Measurements from ENCODE around the gene GPC3. TPM values are rescaled to one million over a fixed set of nuclear protein-coding genes. Genes with fewer than 3 reads are reported as not detected.
"Not testable (repeated sequence)": the region's sequence is repeated elsewhere in the genome, so short reads cannot be mapped to it uniquely, and the experiment has no call there.

The GPC3 gene
- total RNA-seq, 4 donors from 2014 or later, result 0.82 to 4.9 (median 1.8) TPM

GRCh38 chrX:133995759-133996158 is 10.4 kb upstream of the GPC3 start:
- no peak for DNase-seq
- in situ Hi-C loops (cut with MboI; ENCODE audit: low pct_ligation_motif_present in 1 of 4, low pct_unique_long_range_greater_than_20kb in 1 of 4, low sequenced_read_pairs in 3 of 4), result no loop called here
- no peak for TF ChIP-seq CTCF (IDR thresholded peaks at IDR 0.05)
- no peak for TF ChIP-seq POLR2A (IDR thresholded peaks at IDR 0.05)
- TF ChIP-seq POLR2AphosphoS5 (IDR thresholded peaks at IDR 0.05), result no peak
- TF ChIP-seq EP300 (IDR thresholded peaks at IDR 0.05; ENCODE audit: low read depth), result no peak

GRCh38 chrX:133994576-133994975 is 9.2 kb upstream of the GPC3 start:
- Histone ChIP-seq H3K4me1 (no peaks in the 10 kb centered on the region), H3K9me3 (no peaks in the 10 kb centered on the region), H3K36me3 (no peaks in the 10 kb centered on the region), H3K4me3 (no peak overlapping the region), H3K27me3 (no peaks in the 10 kb centered on the region), H3K27ac (no peak overlapping the region)
- 60 to 71% methylated on average over 1 to 2 of the region's 2 CpGs for WGBS, 2 donors (ENCODE audit: low coverage in 1 of 2)
- DNase-seq, result no peak
- in situ Hi-C loops (cut with MboI; ENCODE audit: low pct_ligation_motif_present in 1 of 4, low pct_unique_long_range_greater_than_20kb in 1 of 4, low sequenced_read_pairs in 3 of 4) (no loop called here), intact Hi-C loops (cut with DNase I; ENCODE audit: low total_unique reads) (no loop called here)
- TF ChIP-seq POLR2A (IDR thresholded peaks at IDR 0.05) (no peak), EP300 (IDR thresholded peaks at IDR 0.05; ENCODE audit: low read depth) (no peak), POLR2AphosphoS5 (IDR thresholded peaks at IDR 0.05) (no peak), CTCF (IDR thresholded peaks at IDR 0.05) (no peak)

More at GRCh38 chrX:133995759-133996158, 10.4 kb upstream of the GPC3 start:
- no peaks in the 10 kb centered on the region for H3K9me3 ChIP-seq
- no peak overlapping the region for H3K27ac ChIP-seq
- no peaks in the 10 kb centered on the region for H3K27me3 ChIP-seq
- no peak overlapping the region for H3K4me3 ChIP-seq
- no peaks in the 10 kb centered on the region for H3K36me3 ChIP-seq
- H3K4me1 ChIP-seq, result no peaks in the 10 kb centered on the region
- intact Hi-C loops (cut with DNase I; ENCODE audit: low total_unique reads), result no loop called here

- WGBS, 2 donors (ENCODE audit: low coverage in 1 of 2), result 58 to 69% methylated on average over 2 to 4 of the region's 4 CpGs
Observed at GRCh38 chrX:133992882-133993281, 7.5 kb upstream of the GPC3 start.

GRCh38 chrX:133991814-133992213 is 6.4 kb upstream of the GPC3 start:
- no peak overlapping the region for H3K27ac ChIP-seq
- no peaks in the 10 kb centered on the region for H3K9me3 ChIP-seq
- H3K36me3 ChIP-seq, result no peaks in the 10 kb centered on the region
- no peaks in the 10 kb centered on the region for H3K27me3 ChIP-seq
- no peak for DNase-seq
- no peak overlapping the region for H3K4me3 ChIP-seq
- in situ Hi-C loops (cut with MboI; ENCODE audit: low pct_ligation_motif_present in 1 of 4, low pct_unique_long_range_greater_than_20kb in 1 of 4, low sequenced_read_pairs in 3 of 4) (no loop called here), intact Hi-C loops (cut with DNase I; ENCODE audit: low total_unique reads) (no loop called here)
- H3K4me1 ChIP-seq, result no peaks in the 10 kb centered on the region
- 67 to 72% methylated on average over 1 to 5 of the region's 5 CpGs for WGBS, 2 donors (ENCODE audit: low coverage in 1 of 2)
- no peak for TF ChIP-seq POLR2A (IDR thresholded peaks at IDR 0.05)
- no peak for TF ChIP-seq EP300 (IDR thresholded peaks at IDR 0.05; ENCODE audit: low read depth)
- TF ChIP-seq POLR2AphosphoS5 (IDR thresholded peaks at IDR 0.05), result no peak
- TF ChIP-seq CTCF (IDR thresholded peaks at IDR 0.05), result no peak

More at GRCh38 chrX:133992882-133993281, 7.5 kb upstream of the GPC3 start:
- Histone ChIP-seq H3K9me3 (no peaks in the 10 kb centered on the region), H3K4me3 (no peak overlapping the region), H3K4me1 (no peaks in the 10 kb centered on the region), H3K27ac (no peak overlapping the region), H3K27me3 (no peaks in the 10 kb centered on the region), H3K36me3 (no peaks in the 10 kb centered on the region)
- TF ChIP-seq POLR2AphosphoS5 (IDR thresholded peaks at IDR 0.05), result no peak
- TF ChIP-seq EP300 (IDR thresholded peaks at IDR 0.05; ENCODE audit: low read depth), result no peak
- no peak for TF ChIP-seq CTCF (IDR thresholded peaks at IDR 0.05)
- no peak for TF ChIP-seq POLR2A (IDR thresholded peaks at IDR 0.05)
- in situ Hi-C loops (cut with MboI; ENCODE audit: low pct_ligation_motif_present in 1 of 4, low pct_unique_long_range_greater_than_20kb in 1 of 4, low sequenced_read_pairs in 3 of 4), result no loop called here
- intact Hi-C loops (cut with DNase I; ENCODE audit: low total_unique reads), result no loop called here
- no peak for DNase-seq

- not testable (repeated sequence) for H3K9me3 ChIP-seq
Observed at GRCh38 chrX:133991057-133991456, 5.7 kb upstream of the GPC3 start.

More at GRCh38 chrX:133991057-133991456, 5.7 kb upstream of the GPC3 start:
- in situ Hi-C loops (cut with MboI; ENCODE audit: low pct_ligation_motif_present in 1 of 4, low pct_unique_long_range_greater_than_20kb in 1 of 4, low sequenced_read_pairs in 3 of 4); intact Hi-C loops (cut with DNase I; ENCODE audit: low total_unique reads); H3K27me3 ChIP-seq; H3K27ac ChIP-seq; H3K4me1 ChIP-seq; H3K36me3 ChIP-seq; DNase-seq; H3K4me3 ChIP-seq: not testable (repeated sequence)
- WGBS, 2 donors (ENCODE audit: low coverage in 1 of 2), result 85% methylated on average over 3 of the region's 3 CpGs; no CpG with 5 or more reads in 1 of the 2 donors
